ENCODE results near the gene TSPAN18.

The TSPAN18 gene

DNA sequence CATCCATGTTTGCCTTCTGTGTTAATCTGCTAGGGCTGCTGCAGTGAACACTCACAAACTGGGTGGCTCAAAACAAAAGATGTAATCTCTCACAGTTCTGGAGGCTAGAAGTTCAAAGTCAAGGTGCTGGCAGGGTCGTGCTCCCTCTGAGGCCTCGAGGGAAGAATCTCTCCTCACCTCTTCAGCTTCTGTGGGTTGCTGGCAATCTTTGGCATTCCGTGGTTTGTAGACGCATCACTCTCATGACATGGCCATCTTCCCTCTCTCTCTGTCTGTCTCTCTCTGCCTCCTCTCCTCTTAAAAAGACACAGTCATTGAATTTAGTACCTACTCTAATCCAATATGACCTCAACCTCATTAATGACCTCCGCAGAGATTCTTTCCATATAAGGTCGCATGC, 78.8 kb downstream of the TSPAN18 start:
- no peak for DNase-seq
- Histone ChIP-seq H3K4me1 (ENCODE audit: control insufficient read depth, insufficient read depth, low read length, poor library complexity, severe bottlenecking) (no peaks in the 10 kb centered on the region), H3K9me3 (ENCODE audit: control insufficient read depth, low read length) (no peaks in the 10 kb centered on the region), H3K27ac (ENCODE audit: insufficient read depth, low read length, poor library complexity, severe bottlenecking) (no peak overlapping the region), H3K27me3 (replicated peaks; ENCODE audit: control insufficient read depth, insufficient read depth, low read length, poor library complexity, severe bottlenecking) (no peaks in the 10 kb centered on the region), H3K4me3 (ENCODE audit: insufficient read depth, low read depth, low read length, poor library complexity, severe bottlenecking) (no peak overlapping the region), H3K36me3 (ENCODE audit: control insufficient read depth, insufficient read depth, low read length) (no peaks in the 10 kb centered on the region)

DNA sequence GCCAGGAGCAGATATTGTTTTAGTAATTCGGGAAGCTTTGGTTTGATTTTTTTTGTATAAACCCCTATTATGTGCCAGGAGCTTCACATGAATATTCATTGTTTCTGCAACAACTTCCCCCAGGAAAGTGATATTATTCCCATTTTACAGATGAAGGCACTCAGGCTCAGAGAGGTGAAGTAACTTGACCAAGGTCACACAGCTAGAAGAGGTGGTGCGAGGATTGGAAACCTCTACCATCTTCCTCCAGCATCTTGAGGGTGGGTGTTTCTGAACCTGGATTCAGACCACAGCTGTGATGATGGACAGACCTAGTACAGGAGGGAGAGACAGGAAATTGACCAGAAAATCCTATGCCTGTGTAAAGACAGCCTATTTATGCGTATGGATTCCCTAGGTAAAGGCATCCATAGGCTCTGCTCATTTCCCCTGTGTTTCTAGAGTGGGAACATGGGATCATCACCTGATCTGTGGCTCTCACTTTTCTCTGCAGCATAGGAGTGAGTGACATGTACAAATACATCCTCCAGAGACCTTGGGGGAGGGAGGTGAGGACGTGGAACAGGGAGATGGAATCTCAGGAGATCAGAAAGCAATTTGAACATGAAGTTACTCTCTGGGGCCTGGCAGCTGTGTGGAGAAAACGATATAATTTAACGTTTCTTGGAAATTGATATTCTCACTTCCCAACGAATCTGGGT, 81.4 kb downstream of the TSPAN18 start:
- Histone ChIP-seq H3K36me3 (ENCODE audit: control insufficient read depth, insufficient read depth, low read length) (no peaks in the 10 kb centered on the region), H3K4me3 (ENCODE audit: insufficient read depth, low read depth, low read length, poor library complexity, severe bottlenecking) (no peak overlapping the region), H3K27ac (ENCODE audit: insufficient read depth, low read length, poor library complexity, severe bottlenecking) (no peak overlapping the region), H3K4me1 (ENCODE audit: control insufficient read depth, insufficient read depth, low read length, poor library complexity, severe bottlenecking) (no peaks in the 10 kb centered on the region), H3K9me3 (ENCODE audit: control insufficient read depth, low read length) (no peaks in the 10 kb centered on the region), H3K27me3 (replicated peaks; ENCODE audit: control insufficient read depth, insufficient read depth, low read length, poor library complexity, severe bottlenecking) (no peaks in the 10 kb centered on the region)
- DNase-seq: no peak

- DNase-seq: no peak
- no peaks in the 10 kb centered on the region for H3K9me3 ChIP-seq (ENCODE audit: control insufficient read depth, low read length)
- no peaks in the 10 kb centered on the region for H3K4me1 ChIP-seq (ENCODE audit: control insufficient read depth, insufficient read depth, low read length, poor library complexity, severe bottlenecking)
- no peak overlapping the region for H3K27ac ChIP-seq (ENCODE audit: insufficient read depth, low read length, poor library complexity, severe bottlenecking)
- no peak overlapping the region for H3K4me3 ChIP-seq (ENCODE audit: insufficient read depth, low read depth, low read length, poor library complexity, severe bottlenecking)
- no peaks in the 10 kb centered on the region for H3K36me3 ChIP-seq (ENCODE audit: control insufficient read depth, insufficient read depth, low read length)
- H3K27me3 ChIP-seq (replicated peaks; ENCODE audit: control insufficient read depth, insufficient read depth, low read length, poor library complexity, severe bottlenecking): no peaks in the 10 kb centered on the region
Measured at GRCh38 chr11:44809283-44809682, 82.5 kb downstream of the TSPAN18 start.

DNA sequence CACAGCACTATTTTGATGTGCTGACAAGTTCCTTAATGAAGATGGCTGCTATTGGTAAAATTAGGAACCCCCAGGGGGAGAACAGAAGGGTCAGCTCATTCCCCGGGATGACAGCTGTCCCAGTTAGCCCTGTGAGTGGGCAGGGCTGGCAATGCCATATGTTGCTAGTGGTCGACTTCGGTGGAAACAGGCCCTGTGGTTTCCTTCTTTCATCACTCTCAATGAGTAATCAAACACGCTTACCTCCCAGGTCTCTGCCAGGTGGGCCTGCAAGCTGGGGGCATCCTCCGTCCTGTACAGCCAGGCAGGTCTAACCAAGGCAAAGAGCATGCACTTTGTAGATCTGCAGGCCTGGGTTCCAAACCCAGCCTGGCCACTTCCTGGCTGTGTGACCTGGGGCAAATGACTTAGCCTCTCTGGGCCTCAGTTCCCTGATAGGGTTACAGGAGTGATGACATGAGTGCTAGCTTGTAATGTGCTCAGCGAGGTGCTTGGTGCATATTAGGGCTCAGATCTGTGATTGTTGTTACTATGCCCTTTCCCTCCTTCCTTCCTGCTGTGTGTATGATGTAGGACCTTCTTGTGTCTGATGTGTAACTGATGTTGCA, 85.2 kb downstream of the TSPAN18 start:
- Histone ChIP-seq H3K27ac (ENCODE audit: insufficient read depth, low read length, poor library complexity, severe bottlenecking) (no peak overlapping the region), H3K9me3 (ENCODE audit: control insufficient read depth, low read length) (no peaks in the 10 kb centered on the region), H3K36me3 (ENCODE audit: control insufficient read depth, insufficient read depth, low read length) (no peaks in the 10 kb centered on the region), H3K4me3 (ENCODE audit: insufficient read depth, low read depth, low read length, poor library complexity, severe bottlenecking) (no peak overlapping the region), H3K4me1 (ENCODE audit: control insufficient read depth, insufficient read depth, low read length, poor library complexity, severe bottlenecking) (no peaks in the 10 kb centered on the region), H3K27me3 (replicated peaks; ENCODE audit: control insufficient read depth, insufficient read depth, low read length, poor library complexity, severe bottlenecking) (no peaks in the 10 kb centered on the region)
- DNase-seq: no peak

DNA sequence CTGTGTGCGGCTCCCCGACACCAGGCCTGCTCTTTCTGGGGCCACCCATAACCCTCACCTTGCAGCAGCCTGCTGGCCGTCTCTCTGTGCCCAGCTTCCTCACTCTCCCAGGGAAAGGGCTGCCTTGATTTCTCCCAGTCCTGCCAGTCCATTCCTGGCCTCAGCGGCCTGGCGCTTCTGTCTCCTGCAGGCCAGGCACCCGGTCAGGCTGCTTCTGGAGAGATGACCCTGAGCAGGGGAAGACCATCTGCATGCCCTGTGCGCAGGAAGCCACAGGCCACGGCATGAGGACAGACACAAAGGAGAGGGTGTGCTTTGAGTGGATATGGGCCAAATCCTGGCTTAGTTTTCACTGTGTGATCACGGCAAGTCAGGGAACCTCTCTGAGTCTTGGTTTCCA, 86.2 kb downstream of the TSPAN18 start:
- no peaks in the 10 kb centered on the region for H3K4me1 ChIP-seq (ENCODE audit: control insufficient read depth, insufficient read depth, low read length, poor library complexity, severe bottlenecking)
- H3K36me3 ChIP-seq (ENCODE audit: control insufficient read depth, insufficient read depth, low read length): no peaks in the 10 kb centered on the region
- DNase-seq: no peak
- H3K4me3 ChIP-seq (ENCODE audit: insufficient read depth, low read depth, low read length, poor library complexity, severe bottlenecking): no peak overlapping the region
- H3K27me3 ChIP-seq (replicated peaks; ENCODE audit: control insufficient read depth, insufficient read depth, low read length, poor library complexity, severe bottlenecking): no peaks in the 10 kb centered on the region
- H3K27ac ChIP-seq (ENCODE audit: insufficient read depth, low read length, poor library complexity, severe bottlenecking): no peak overlapping the region
- H3K9me3 ChIP-seq (ENCODE audit: control insufficient read depth, low read length): no peaks in the 10 kb centered on the region

DNA sequence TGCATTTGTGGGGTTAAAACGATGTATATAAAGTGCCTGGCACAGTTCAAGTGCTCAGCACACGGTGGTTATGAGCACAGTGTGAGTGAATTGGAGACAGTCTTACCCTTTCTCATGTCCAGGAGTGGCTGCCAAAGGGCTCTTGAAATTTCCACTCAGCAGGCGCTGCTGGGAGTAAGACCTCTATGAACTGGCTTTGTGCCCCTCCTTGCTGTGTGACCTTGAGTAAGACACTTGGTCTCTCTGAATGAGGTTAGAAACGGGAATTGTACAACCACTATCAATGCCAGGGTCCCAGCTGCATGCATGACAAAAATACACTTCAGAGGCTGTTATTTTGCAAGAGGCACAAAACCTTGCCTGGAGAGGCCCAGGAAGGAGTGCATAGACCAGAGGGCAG, 86.6 kb downstream of the TSPAN18 start:
- H3K27ac ChIP-seq (ENCODE audit: insufficient read depth, low read length, poor library complexity, severe bottlenecking): no peak overlapping the region
- H3K27me3 ChIP-seq (replicated peaks; ENCODE audit: control insufficient read depth, insufficient read depth, low read length, poor library complexity, severe bottlenecking): no peaks in the 10 kb centered on the region
- H3K4me1 ChIP-seq (ENCODE audit: control insufficient read depth, insufficient read depth, low read length, poor library complexity, severe bottlenecking): no peaks in the 10 kb centered on the region
- no peaks in the 10 kb centered on the region for H3K36me3 ChIP-seq (ENCODE audit: control insufficient read depth, insufficient read depth, low read length)
- H3K4me3 ChIP-seq (ENCODE audit: insufficient read depth, low read depth, low read length, poor library complexity, severe bottlenecking): no peak overlapping the region
- H3K9me3 ChIP-seq (ENCODE audit: control insufficient read depth, low read length): no peaks in the 10 kb centered on the region
- no peak for DNase-seq

DNA sequence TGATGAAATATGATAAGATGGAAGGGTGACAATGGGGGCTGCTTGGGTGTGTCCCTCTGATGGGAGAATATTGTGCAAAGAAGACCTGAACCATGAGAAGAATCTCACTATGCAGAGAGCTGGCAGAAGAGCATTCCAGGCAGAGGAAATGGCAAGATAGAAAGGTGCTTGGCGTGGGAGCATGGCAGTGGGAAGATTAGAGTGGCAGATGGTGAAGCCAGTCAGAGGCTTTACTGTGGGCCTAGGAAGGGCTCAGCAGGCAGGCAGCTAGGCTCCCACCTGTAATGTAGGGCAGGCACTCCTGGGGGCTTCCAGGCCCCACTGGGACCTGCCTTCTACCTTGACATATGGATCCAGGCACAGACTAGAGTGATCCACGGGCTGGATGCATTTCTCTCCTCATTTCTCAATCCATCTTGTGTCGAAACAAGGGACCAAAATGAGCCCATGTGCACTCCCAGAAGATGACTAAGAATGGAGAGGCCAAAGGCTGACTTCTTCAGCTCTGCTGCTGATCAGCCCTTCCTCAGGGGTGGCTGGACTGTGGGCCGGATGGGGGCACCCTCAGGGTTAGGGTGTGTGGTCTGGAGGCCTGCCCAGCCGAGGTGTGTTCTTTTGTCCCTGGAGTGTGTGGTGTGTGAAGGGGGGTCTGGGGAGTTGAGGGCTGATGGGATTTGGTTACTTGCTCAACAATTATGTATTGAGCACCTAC, 88.3 kb downstream of the TSPAN18 start:
- Histone ChIP-seq H3K4me3 (ENCODE audit: insufficient read depth, low read depth, low read length, poor library complexity, severe bottlenecking) (no peak overlapping the region), H3K27me3 (replicated peaks; ENCODE audit: control insufficient read depth, insufficient read depth, low read length, poor library complexity, severe bottlenecking) (no peaks in the 10 kb centered on the region), H3K36me3 (ENCODE audit: control insufficient read depth, insufficient read depth, low read length) (no peaks in the 10 kb centered on the region), H3K27ac (ENCODE audit: insufficient read depth, low read length, poor library complexity, severe bottlenecking) (no peak overlapping the region), H3K9me3 (ENCODE audit: control insufficient read depth, low read length) (no peaks in the 10 kb centered on the region), H3K4me1 (ENCODE audit: control insufficient read depth, insufficient read depth, low read length, poor library complexity, severe bottlenecking) (no peaks in the 10 kb centered on the region)
- DNase-seq: no peak

DNA sequence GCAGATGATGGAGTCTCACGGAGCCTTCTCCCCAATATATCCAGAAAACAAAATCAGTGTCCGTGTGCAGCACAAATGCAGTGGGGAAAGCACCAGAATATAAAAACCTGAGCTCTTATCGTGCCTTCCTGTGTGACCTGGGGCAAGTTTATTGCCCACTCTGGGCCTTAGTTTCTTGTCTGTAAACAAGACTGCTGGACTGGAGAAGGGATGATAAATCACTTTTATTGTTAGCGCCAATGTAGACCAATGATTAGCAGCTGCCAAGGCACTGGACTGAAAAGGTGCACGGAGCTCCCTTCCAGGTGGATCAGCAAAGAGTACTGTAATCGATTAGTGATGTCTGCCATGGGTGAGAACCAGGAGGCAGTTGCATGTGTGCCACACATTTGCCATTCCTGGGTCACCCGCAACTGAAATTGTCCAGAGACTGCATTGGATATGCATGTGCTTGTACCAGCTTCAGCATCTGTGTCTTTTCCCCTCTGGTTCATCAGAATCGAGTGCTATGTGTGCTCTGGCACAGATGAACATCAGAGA, 89.2 kb downstream of the TSPAN18 start:
- no peak for DNase-seq
- no peaks in the 10 kb centered on the region for H3K9me3 ChIP-seq (ENCODE audit: control insufficient read depth, low read length)
- no peak overlapping the region for H3K27ac ChIP-seq (ENCODE audit: insufficient read depth, low read length, poor library complexity, severe bottlenecking)
- no peaks in the 10 kb centered on the region for H3K4me1 ChIP-seq (ENCODE audit: control insufficient read depth, insufficient read depth, low read length, poor library complexity, severe bottlenecking)
- no peak overlapping the region for H3K4me3 ChIP-seq (ENCODE audit: insufficient read depth, low read depth, low read length, poor library complexity, severe bottlenecking)
- H3K27me3 ChIP-seq (replicated peaks; ENCODE audit: control insufficient read depth, insufficient read depth, low read length, poor library complexity, severe bottlenecking): no peaks in the 10 kb centered on the region
- H3K36me3 ChIP-seq (ENCODE audit: control insufficient read depth, insufficient read depth, low read length): no peaks in the 10 kb centered on the region

GRCh38 chr11:44816761-44817160, 90.0 kb downstream of the TSPAN18 start:
- H3K27me3 ChIP-seq (replicated peaks; ENCODE audit: control insufficient read depth, insufficient read depth, low read length, poor library complexity, severe bottlenecking): no peaks in the 10 kb centered on the region
- H3K9me3 ChIP-seq (ENCODE audit: control insufficient read depth, low read length): no peaks in the 10 kb centered on the region
- no peaks in the 10 kb centered on the region for H3K4me1 ChIP-seq (ENCODE audit: control insufficient read depth, insufficient read depth, low read length, poor library complexity, severe bottlenecking)
- H3K36me3 ChIP-seq (ENCODE audit: control insufficient read depth, insufficient read depth, low read length): no peaks in the 10 kb centered on the region
- no peak for DNase-seq
- H3K4me3 ChIP-seq (ENCODE audit: insufficient read depth, low read depth, low read length, poor library complexity, severe bottlenecking): no peak overlapping the region
- H3K27ac ChIP-seq (ENCODE audit: insufficient read depth, low read length, poor library complexity, severe bottlenecking): no peak overlapping the region

All from effector memory CD4-positive, alpha-beta T cell (primary cell).